ENCODE measurements around the gene PPP1R7.

GRCh38 chr2:241120440-241120839 lies 29.8 kb upstream of the PPP1R7 start:
- TF ChIP-seq POLR2AphosphoS5 (IDR thresholded peaks at IDR 0.05; ENCODE audit: low read depth, low read length) (no peak), USF1 (IDR thresholded peaks at IDR 0.05; ENCODE audit: borderline replicate concordance, low read depth) (no peak)
